ENCODE measurements around the gene MYH11.

MYH11 gene

DNA sequence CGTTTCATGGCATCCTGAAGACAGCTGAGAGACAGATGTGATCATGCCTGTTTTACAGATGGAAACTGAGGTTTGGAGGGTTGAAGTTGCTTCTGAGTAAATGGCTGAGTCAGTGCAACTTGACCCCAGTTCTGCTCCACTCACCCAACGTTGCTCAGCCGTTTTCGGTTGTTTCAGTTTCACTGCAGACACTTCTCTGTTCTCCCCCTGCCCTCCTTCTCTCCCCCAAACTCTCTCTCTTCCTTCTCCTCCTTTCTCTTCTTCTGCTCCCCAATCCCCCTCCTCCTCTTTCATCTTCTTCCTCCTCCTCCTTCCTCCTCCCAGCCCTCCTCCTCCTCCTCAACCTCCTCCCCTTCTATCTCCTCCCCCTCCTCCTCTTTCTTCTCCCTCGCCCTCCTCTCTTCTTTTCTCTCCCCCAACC, 41.0 kb upstream of the MYH11 start:
- TF ChIP-seq, protein P1, sequence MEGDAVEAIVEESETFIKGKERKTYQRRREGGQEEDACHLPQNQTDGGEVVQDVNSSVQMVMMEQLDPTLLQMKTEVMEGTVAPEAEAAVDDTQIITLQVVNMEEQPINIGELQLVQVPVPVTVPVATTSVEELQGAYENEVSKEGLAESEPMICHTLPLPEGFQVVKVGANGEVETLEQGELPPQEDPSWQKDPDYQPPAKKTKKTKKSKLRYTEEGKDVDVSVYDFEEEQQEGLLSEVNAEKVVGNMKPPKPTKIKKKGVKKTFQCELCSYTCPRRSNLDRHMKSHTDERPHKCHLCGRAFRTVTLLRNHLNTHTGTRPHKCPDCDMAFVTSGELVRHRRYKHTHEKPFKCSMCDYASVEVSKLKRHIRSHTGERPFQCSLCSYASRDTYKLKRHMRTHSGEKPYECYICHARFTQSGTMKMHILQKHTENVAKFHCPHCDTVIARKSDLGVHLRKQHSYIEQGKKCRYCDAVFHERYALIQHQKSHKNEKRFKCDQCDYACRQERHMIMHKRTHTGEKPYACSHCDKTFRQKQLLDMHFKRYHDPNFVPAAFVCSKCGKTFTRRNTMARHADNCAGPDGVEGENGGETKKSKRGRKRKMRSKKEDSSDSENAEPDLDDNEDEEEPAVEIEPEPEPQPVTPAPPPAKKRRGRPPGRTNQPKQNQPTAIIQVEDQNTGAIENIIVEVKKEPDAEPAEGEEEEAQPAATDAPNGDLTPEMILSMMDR (IDR thresholded peaks at IDR 0.05), result no peak
- TF ChIP-seq ZFX (IDR thresholded peaks at IDR 0.05; ENCODE audit: borderline replicate concordance), result no peak
- H3K27ac ChIP-seq, result no peak overlapping the region

DNA sequence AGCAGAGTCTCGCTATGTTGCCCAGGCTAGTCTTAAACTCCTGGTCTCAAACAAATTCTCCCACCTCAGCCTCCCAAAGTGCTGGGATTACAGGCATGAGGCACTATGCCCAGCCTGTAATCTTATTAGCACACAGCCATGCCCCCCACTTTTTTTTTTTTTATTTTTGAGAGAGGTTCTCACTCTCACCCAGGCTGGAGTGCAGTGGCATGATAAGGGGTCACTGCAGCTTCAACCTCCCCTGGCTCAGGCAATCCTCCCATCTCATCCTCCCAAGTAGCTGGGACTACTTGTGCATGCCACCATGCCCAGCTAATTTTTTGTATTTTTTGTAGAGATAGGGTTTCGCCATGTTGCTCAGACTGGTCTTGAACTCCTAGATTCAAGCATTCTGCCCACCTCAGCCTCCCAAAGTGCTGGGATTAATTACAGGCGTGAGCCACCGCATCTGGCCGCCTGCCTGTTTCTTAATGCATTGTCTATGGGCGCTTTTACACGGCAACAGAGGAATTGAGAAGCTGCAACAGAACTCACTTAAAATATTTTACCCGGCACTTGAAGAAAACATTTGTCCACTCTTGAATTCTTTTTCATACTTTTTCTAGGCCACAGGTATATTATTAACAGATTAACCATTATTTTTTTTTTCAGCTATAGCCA, 40.4 kb upstream of the MYH11 start:
- TF ChIP-seq ZFX (IDR thresholded peaks at IDR 0.05; ENCODE audit: borderline replicate concordance), result no peak
- TF ChIP-seq, protein P1 (IDR thresholded peaks at IDR 0.05), result no peak
- H3K27ac ChIP-seq, result no peak overlapping the region

DNA sequence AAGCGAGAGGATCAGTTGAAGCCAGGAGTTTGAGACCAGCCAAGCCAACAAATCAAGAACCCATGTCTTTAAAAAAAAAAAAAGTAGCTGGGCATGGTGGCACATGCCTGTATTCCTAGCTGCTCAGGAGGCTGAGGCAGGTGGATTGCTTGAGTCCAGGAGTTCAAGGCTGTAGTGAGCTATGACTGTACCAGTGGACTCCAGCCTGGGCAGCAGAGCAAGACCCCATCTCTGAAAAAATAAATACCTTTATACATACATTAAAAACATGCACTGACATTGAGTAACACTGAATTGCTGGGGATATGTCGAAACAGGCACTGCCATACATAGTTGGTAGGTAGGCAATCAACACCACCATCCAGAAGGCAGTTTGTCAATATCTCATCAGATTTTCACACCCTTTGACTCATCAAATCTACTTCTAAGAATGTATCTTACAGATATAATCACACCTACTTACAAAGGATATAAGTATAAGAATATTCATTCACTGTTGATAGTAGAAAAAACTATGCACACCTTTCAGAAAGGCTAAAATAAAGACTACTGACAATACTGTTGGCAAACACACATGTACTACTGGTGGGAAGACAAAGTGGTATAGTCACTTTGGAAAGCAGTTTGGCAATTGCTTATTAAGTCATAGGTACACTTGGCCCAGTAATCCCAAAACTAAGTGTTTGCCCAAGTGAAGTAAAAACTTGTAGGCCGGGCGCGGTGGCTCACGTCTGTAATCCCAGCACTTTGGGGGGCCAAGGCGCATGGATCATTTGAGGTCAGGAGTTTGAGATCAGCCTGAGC, 37.9 kb upstream of the MYH11 start:
- no peak overlapping the region for H3K27ac ChIP-seq
- TF ChIP-seq ZFX (IDR thresholded peaks at IDR 0.05; ENCODE audit: borderline replicate concordance), result no peak
- TF ChIP-seq, protein P1 (IDR thresholded peaks at IDR 0.05), result no peak

DNA sequence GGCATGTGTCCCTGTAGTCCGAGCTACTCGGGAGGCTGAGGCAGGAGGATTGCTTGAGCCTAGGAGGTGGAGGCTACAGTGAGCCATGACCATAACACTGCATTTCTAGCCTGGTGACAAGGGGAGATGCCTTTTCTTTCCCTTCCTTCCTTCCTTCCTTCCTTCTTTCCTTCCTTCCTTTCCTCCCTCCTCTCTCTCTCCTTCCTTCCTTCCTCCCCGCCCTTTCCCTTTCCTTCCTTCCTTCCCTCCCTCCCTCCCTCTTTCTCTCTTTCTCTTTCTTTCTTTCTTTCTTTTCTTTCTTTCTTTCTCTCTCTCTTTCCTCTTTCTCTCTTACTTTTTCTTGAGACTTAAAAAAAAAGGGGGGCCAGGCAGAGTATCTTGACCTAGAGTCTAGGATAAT, 34.7 kb upstream of the MYH11 start:
- no peak for TF ChIP-seq ZFX (IDR thresholded peaks at IDR 0.05; ENCODE audit: borderline replicate concordance)
- TF ChIP-seq, protein P1 (IDR thresholded peaks at IDR 0.05), result no peak
- no peak overlapping the region for H3K27ac ChIP-seq

DNA sequence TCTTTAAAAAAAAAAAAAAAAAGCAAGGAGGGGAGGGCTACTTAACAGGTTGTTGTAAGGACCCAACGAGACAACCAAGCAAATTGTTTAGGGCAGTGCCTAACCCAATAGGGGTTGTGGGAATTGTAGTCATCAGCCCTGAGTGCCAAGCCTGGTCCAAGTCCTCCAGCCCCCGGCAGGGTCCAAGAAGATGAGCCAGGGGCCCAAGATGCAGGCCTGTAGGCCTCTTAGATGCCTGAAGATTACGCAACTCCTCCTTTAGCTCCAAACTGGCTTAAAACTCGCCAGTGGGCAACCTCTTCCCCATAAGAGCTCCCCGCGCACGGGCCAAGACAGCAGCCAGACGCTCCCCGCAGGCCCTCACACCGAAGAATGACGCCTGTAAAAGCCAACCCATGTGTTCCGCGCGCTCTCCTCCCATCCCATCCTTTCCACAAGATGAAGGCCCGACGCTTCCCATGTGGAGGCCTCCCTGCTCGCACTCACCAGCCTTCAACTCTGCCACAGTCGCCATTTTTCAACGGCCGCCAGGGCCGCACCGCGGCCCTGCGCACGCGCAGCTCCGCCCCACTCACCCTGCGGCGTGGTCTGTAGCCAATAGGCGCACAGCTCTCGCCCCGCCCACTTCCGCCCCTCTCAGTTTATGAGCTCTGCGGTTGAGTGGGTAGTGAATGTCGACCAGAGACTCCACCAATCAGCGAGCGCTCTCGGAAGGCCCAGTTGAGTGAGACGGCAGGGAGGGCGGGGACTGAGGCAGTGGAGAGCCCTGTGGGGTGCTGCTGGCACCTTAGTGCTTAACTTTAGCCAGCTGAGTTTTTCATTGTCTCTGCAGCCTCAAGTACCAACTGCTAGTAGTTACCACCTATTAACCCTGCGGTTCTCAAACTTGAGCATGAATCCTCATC, 31.5 kb upstream of the MYH11 start, which contains the start of gene CEP20:
Gene CEP20 (minus strand): TSS at position 532 of the 905 bp plus-strand sequence. CDS start 18 bp downstream, at position 514.
- no peak for TF ChIP-seq ZFX (IDR thresholded peaks at IDR 0.05; ENCODE audit: borderline replicate concordance)
- TF ChIP-seq, protein P1 (IDR thresholded peaks at IDR 0.05), result no peak
- peak within 1 kb of the TSS; percentile 75 for H3K27ac ChIP-seq

DNA sequence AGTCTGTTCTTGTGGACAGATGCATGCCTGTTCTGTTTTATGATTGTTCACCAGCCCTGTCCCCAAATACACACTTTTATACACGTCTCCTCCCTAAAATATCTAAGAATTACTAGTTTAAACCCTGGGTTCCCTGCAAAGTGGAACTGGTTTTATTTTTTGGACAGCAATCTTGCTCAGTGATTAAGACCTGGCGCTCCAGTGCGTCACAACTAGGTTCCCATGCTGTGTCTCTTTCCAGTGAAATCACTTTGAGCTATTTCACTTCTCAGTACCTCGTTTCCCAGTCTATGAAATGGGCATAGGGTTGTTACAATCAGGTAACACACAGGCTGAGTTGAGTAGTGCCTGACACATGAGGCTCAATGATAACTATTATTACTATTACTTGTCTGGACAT, 30.5 kb upstream of the MYH11 start:
- TF ChIP-seq, protein P1 (IDR thresholded peaks at IDR 0.05), result no peak
- TF ChIP-seq ZFX (IDR thresholded peaks at IDR 0.05; ENCODE audit: borderline replicate concordance), result no peak
- H3K27ac ChIP-seq, result no peak overlapping the region
